CD4-positive, alpha-beta T cell treated with Interleukin-15 for 1 hour (primary cell): Measurements from ENCODE around the gene RAB17.
"Not testable (repeated sequence)": the region's sequence is repeated elsewhere in the genome, so short reads cannot be mapped to it uniquely, and the experiment has no call there.

Experiments used
- DNase-seq: peaks from one replicate; pipeline ENCODE4 v3.0.0-alpha.2; 2020

Gene RAB17

DNA sequence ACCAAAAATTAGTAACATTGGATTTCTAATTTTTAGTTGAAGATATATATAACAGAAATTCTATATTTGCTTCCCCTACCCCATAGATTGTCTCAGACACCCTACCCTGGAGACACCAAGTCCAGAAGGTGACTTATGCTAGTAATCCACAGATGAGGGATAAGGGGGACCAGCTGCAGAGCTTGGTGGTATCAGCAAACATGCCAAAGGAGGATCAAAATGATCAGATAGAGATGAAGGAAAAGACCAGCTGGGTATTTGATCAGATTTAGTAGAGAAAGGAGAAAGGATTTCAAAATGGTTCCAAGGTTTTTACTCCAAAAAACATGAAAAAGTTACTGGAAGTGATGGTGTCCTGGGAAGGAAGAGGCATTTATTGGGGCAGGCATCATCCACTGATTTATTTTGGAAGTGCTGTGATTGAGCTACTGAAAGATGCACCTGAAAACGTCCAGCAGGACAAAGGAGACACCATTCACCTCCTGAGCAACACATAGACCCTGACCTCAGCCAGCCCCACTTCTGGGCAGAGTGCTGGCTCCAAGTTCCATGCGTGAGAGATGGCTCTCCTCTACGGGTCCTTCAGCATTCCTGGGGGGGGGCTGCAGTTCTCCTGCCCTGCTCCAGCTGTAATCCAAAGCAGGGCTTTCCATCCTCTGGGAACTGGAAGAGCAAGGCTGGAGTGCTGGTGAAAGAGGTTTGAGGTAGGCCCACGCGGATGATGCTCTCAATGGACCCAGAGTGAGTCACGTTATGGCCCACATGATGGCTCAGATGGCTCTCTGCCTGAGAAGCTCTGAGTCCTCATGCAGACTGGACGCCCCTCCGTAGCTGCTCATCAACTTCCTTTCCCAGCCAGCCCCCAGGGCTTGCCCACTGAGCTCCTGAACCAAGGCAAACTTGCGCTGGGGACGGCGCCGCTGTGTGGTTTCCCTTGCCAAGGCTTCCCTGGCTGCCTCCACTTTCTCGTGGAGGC is 33.2 kb upstream of the RAB17 start:
- DNase-seq: no peak

DNA sequence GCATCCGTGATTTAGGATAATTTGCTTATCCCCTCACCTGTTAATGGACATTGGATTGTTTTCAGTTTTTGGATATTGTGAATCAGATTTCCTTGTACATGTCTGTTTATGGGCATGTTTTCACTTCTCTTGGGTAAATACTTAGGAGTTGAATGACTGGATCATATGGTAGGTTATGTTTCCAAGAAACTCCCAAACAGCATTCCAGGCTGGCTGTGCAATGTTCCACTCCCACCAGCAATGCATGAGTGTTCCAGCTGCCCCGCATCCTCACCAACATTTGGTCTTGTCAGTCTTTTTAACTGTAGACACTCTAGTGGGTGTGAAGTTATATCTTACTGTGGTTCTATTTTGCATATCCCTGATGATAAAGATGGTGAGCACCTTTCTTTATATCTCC is 27.9 kb upstream of the RAB17 start:
- no peak for DNase-seq

DNA sequence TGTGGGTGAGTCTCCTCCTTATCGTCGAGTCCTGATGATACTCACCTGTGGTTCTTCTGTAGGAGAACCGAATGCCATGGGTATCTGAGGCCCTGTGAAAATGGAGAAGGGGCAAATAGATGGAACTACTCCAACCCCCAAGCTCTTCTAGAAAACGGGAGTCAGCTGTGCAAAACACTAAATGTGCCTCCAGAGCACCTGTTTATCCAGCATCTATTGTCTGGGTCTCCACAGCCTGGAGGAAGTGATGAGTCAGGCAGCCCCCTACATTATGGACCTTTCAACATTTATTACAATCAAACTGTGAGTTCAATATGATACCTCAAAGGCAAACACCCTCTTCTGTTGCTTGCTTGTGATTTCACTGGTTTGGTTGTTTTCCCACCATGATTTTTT is 27.1 kb upstream of the RAB17 start:
- no peak for DNase-seq

DNA sequence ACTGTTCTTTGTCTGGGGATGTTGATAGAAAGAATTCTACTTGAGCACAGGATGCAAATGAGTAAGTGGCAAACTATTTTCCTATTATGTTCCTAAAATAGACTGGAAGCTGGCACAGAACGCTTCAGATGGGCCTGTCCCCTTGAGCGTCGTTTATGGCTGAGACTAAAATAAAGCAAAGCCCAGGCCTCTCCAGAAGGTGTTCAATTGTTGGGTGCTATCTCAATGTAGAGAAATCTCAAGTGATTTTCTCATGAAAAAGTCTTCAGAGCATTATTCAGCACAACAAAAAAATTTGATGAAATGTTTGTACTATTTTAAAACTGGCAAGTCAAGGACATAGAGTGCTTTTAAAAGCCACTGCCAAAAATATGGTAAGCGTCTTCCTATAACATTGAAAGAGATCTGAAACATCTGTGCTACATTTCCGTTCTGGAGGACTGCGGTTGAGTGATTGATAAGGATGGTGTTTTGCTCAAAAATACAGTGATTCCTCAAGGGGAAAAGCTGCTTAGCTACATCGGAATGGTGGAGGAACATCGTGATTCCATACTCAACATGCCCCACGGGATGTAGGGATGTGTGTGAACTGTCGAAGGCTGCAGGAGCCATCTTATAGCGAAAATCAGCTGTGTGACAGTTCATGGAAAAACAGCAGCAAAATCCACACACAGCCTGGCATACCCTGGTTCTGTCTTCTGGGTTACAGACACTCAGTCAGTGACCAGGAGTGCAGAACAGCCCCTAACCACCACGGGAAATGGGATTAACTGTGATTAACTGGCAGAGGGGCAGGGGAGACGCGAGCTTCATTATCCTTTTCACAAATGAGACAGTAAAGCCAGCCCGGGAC is 26.4 kb upstream of the RAB17 start:
- no peak for DNase-seq

DNA sequence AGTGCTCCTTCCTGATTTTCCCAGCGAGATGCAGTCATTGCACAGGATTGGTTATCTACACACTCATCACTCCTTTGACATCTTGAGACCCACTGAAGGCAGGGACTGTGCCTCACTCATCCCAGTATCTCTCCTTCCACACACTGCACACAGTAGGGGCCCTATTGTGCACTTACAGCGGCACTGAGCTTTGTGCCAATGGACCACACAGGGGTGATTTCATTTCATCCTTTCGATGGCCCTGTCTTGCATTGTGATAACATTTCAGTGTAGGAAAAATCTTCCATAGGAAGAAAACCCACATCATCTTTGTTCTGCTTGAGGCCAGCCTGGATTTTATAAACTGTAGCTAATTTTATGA is 25.8 kb upstream of the RAB17 start:
- DNase-seq: no peak

DNA sequence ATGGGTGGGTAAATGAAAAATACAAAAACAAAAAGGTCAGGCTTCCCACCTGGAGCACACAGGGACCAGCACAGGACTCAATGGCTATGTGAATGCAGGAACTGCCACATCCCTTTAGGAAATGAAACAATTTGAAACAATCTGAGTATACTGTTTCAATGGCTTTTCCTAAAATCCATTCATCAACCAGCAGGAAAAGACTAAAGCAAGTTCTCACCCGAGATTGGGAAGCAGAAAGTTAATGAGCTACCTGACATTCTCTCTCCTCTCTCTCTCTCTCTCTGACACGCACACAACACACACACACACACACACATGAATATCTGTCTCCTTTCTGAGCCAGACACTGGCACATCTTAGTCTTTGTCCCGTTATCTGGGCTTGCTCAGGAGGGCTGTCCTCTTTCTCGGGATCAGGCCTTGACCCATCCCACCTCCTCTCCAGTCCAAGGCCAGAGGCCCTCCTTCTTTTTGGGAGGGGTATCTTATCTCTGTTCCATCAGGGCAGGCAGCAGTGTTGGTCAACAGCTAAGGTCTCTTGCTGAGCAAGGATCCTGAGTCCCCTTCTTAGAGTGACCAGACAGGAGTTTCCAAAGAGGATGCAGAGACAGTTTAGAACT is 25.2 kb upstream of the RAB17 start:
- DNase-seq: no peak

DNA sequence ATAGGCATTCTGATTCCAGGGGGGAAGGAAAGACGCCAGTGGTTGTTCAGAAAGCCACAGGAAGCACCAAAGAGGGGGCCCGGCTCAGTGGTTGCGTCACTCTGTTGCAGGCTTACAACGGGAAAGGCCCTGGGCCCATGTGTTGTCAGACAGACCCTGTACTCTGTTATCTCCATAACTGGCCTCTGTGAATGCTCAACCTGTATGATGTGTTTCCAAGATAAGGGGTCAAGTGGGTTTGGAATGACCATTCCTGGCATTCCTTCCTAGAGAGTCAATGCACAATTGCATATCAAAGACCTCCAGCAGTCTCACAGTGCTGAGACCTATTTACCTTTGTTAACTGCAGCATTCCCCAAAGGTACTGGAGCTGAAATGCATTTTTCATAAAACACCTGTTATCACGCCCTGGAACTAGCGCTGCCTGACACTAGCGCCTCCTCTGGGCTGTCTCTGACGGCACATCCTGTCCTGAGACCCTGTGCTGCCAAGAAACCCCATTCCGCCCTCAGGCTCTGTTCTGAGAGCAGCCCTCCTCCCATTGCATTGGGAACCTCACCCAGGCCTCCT is 23.7 kb upstream of the RAB17 start:
- no peak for DNase-seq

DNA sequence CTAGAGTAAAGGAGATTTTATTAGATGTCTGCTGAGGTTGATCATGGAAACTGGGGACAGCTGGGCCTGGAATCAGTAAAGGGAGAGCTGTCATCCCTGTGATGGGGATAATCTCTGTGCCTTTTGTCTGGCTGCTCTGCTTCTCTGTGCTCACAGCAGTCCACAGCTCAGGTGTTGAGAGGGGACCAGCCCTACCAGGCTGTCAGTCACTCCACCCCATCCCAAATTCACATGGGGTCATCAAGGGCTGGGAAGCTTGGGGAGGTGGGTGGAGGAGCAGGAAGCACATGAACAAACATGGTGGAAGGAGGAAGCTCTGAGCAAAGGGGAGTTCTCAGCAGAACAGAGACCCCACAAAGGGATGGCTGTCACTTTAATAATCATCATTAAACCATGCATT is 23.1 kb upstream of the RAB17 start:
- DNase-seq: no peak

DNA sequence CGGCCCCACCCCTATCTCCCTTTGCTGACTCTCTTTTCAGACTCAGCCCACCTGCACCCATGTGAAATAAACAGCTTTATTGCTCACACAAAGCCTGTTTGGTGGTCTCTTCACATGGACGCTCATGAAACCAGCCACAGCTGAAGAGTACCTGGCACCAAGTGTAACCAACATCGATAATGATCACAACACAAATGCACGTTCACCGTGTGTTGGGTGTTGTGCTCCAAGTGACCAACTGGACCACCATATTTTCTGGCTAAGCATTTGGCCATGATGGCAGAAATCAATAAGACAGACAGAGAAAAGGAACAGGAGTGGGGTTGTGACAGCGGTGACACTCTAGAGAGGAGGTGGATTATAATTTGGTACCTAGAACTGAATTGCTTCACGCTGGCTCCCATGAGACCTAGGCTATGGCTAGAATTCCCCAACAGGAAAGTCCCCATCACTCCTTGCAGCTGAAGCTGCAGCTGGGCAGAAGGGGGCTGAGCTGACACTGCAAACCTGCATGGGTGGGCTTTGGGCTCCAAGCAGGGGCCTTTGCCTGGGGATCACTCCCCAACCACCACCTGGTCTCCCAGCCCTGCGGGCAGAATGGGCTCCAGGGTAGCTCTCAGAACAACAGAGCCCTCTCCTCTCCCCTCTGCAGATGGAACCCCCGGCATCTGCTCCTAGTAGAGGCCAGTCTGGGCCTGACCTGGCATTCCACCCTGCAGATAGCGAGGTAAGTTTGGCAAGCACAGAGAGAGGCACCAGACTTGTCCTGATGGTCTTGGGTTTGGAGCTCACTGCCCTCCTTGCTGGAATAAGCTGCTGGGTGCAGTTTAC is 22.2 kb upstream of the RAB17 start:
- no peak for DNase-seq

DNA sequence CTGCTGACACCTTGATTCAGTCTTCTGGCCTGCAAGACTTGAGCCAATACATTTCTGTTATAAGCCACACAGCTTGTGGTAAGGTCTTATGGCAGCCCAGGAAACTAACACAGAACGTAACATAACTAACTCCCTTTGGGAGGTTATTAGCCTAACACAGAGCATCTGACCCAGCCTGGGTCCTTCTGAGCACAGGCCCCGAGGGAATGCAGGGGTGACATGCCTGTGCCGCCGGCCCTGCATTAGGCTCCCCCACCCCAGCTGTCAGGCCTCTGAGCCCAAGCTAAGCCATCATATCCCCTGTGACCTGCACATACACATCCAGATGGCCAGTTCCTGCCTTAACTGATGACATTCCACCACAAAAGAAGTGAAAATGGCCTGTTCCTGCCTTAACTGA is 16.0 kb upstream of the RAB17 start:
- not testable (repeated sequence) for DNase-seq

DNA sequence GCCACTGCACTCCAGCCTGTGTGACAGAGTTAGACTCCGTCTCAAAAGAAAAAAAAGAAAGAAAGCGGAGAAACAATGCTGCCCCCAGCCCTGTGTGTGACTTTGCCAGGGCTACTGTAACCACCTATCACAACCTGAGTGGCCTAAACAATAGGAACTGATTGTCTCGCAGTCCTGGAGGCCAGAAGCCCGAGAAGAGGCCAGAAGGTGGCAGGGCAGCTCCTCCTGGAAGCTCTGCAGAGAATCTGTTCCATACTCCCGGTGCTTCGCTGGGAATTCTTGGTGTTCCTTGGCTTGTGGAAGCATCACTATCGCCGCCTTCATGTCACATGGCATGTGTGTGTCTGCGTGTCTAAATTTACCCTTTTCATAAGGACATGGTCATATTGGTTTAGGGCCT is 14.4 kb upstream of the RAB17 start:
- no peak for DNase-seq

DNA sequence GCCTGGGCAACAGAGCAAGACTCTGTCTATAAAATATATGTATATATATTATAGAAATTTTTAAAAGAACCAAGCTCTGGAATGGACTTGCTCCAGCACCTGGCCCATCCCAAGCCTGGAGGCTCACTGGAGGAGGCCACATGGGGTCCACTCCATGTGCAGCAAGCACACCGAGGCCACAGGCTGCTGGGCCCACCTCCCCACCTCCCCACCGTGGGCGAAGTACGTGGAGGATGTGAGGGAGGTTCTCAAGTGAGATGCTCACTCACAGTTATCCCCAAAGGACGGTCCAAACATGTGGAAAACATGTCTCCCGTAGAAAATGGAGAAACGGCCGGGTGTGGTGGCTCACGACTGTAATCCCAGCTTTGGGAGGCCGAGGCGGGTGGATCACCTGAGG is 13.9 kb upstream of the RAB17 start:
- DNase-seq: no peak

DNA sequence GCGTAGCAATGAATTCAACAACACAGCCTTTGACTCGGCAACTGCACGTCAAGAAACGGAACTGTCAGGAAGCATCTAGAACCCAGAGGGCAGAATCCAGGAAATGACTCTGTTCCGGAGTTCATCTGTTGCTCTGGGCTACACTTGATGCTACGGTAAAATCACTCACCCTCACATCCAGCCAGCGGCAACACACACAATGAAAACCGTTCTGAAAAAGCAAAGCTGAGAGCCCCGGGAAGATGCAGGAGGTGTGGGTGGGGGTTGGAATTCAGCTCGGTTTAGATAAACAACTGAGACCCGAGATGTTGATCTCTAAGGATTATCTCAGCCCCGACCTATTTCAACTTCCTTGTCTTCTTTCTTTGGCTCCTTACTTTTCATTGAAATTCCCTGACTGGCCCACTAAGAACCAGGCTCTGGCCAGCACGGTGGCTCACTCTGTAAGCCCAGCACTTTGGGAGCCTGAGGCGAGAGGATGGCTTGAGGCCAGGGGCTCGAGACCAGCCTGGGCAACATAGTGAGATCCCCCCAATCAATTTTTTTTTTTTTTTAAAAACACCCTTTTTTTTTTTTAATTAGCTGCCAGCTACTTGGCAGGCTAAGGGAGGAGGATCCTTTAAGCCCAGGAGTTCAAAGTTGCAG is 13.3 kb upstream of the RAB17 start:
- DNase-seq: peak; percentile 89

DNA sequence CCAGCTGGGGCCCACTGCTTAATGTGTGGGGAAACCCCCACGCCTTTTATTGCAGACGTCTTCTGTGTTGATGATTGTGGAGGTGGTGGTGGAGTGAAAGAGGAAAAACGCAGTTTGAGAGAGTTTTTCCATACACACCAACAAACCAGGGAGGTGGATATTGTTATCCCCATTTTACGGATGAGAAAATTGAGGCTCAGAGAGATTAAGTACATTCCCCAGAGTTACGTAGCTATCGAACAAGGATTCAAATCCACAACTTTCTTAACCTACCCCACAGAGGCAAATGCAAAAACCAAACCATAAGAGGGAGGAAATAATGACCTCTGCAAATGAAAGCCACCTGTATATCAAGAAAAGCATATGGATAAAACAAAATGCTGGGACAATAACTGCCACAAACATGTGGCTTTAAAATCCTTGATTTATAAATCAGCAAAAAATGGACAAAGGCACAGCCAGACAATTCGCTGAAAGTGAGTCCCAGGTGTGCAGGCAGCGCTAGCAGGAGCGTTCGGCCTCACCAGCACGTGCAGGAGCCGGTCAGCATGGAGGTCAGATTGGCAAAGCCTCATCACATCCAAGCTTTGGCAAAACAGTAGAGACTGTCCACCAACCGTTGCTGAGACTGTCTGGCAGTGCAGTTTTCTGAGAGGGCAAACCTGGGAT is 12.6 kb upstream of the RAB17 start:
- DNase-seq: peak; percentile 29

DNA sequence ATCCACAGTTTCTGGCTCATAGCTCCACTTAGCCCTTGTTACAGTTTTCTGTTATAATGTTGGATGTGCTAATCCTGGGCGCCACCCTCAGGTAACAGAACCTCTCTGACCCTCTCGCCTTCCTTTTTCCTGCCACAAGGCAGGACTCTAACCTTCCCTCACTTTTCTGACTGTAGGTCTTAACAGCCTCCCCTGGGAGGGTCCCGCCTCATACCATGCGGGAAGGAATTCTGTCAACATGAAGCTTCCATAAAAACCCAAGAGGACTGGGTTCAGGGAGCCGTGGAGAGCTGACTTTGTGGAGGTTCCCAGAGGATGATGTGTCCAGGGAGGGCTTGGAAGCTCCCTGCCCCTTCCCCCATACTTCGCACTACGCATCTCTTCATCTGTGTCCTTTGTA is 11.9 kb upstream of the RAB17 start:
- DNase-seq: no peak

DNA sequence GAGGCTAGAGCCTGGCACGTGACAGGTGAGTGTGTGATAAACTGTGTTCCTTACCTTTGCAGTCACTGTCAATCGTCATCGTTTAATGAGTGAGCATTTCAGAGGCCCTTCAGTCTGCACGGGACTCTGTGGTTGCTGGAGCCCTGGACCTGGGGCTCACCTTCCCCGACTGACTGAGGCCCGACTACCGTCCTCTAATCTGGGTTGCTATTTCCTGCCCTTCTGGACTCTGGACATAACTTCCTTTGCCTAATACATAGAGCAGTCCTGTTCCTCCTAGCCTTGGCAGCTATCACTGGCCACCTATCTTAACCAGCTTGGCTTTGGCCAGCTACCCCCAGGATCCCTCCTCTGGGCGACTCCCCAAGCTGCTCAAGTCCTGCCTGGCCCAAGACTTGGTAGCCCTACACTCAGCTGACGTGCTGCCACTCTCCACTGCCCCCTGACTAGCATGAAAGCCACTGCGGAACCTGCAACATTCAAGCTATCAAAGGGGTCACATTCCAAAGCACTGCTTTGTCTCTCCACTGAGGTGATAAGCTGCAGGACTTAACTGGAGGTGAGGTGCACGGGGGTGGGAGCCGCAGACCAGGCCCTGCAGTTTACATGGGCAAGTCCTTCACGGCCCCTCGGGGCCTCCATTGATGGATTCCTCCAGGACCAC is 11.1 kb upstream of the RAB17 start:
- no peak for DNase-seq

DNA sequence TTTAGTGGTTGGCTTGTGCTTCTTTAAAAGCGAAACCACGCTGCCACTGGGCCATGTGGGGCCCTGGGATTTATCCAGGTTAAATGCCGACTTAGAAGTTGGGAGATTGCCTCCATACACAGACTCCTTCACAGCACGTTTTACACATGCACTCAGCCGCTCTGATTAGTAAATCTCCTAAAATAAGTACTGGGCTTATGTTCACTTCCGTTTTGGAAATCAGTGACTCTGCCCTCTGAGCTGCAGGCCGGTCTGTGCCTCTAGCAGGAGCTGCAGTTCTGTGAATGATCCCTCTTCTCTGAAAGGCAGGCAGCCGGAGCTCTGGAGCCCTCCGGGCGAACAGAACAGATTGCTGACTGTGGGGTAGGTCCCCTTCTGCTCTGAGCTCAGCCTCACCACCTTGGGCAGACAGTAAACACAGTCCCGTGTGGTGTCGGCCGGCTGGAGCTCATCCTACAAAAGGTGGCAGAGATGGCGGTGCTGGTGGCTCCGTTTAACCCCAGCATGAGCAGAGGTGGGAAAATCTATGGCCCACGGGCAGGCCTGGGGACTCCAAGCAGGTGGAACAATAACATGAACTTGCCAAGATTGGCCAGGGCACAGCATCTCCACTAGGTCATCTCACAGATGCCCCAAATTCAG is 9.8 kb upstream of the RAB17 start:
- no peak for DNase-seq

DNA sequence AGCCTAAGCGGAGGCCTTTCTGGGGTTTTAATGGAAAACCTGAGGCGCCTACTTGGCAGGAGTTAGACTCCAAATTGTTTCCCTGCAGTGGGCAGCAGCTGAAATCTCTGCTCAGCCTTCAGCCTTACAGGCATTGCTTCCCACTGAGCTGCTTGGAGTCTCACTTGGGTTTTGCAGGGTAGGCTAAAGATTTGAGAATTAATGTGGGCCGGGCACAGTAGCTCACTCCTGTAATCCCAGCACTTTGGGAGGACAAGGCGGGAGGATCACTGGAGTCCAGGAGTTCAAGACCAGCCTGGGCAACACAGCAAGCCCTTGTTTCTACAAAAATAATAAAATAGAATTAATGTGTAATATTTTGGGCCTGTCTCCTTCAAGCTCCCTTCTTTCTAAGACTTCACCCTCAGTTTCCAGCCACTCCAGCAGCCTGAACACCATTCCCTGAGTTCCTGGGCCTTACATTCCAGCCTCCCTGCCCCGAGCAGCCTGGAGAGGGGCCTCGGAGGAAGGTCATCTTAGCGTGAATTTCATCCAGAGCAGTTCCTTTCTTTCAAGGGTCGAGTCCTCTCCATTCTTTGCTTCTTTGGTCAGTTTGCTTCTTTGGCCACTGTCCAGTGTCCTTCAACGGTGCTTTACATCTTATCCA is 9.1 kb upstream of the RAB17 start:
- no peak for DNase-seq

DNA sequence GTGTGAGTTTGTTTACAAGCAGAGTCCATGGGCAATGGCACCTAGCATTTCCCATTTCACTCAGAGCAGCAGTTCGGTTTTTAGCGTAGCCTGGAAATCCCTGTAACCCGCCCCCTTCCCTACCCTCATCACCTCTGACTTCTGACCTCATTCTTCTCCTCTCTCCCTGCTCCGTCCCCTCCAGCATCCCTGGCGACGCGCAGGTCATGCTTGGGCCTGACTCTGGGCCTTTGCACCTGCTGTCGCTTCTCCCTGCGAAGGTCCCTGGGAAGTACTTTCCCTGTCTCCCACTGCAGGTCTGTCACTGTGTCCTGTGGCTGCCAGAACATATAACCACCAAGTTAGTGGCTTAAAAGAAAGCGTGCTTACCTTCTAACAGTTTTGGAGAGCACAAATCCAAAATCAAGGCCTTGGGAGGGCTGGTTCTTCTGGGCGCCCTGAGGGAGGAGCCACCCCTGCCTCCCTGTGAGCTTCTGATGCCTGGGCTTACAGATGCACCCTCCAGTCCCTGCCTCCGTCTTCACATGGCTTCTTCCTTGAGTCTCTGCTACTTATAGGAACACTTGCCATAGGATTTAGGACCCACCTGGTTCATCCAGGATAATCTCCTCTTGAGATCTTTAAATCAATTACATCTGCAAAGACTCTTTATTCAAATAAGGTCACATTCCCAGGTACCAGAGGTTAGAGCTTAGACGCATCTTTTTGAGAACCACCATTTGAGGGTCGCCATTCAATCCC is 8.1 kb upstream of the RAB17 start:
- DNase-seq: no peak
